HG03432 (cell line): Measurements from ENCODE around the gene KCNQ5.

ENCODE experiments used
- ATAC-seq: cut with Tn5 transposase; IDR thresholded peaks from one replicate; pipeline ENCODE4 v1.9.1; 2021; ENCODE audit warnings: mild to moderate bottlenecking, moderate library complexity; ENCODE audit not compliant: unreplicated experiment

Gene KCNQ5

DNA sequence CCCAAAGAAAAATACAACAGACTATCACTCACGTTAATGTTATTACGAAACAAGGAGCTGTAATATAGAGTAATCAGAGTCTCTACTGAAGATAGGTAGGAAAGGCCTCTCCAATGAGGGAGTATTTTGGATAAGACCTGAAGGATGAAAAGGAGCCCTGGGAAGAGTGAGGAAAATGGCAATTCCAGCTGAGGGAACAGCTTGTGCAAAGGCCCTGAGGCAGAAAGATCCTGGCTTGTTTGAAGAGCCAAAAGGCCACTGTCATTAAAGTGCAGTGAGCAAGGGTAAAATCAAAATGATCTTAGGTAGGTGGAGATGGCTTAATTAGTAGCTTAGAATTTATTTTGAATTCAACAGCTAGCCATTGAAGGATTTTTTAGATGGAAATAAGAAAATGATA lies 464.9 kb downstream of the KCNQ5 start:
- ATAC-seq: no peak

DNA sequence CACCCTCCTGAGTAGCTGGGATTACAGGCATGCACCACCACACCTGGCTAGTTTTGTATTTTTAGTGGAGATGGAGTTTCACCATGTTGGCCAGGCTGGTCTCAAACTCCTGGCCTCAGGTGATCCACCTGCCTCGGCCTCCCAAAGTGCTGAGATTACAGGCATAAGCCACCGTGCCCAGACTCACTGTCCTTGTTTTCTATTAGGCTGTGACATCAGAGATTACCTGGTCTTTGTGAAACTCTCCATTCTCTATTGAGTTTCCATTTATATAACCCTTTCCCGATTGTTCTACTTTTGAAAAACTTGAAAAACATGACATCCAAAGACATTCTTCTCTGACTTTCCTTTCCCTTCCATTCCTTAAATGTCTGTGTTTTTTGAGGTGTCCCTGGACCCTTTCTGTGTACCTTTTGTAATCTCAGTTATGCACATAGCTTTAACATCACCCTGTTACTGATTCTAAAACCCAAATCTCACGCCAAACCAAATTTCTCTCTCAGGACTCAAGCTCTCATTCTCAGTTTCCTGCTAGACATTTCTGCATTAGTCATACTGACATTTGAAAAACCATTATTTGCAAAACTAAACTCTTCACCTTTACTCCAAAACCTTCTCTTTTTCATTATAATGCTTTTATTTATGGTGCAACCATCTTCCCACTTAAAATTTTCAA lies 466.4 kb downstream of the KCNQ5 start:
- ATAC-seq: peak; percentile 84

DNA sequence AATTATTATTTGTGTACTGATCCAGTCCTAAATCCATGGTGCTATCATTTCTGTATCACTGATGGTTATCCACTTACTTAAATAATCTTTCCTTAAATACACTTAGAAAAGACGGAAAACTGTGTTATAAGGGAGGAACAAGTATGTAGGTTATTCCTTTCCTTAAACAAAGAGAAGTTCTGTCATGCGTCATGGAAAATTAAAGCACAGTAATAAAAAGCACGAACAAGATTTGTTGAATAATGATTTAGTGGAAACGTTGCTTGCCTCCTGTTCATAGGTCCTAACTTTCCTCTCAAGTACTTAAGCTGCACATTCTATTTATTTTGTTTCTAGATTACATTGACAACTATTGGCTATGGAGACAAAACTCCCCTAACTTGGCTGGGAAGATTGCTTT lies 483.1 kb downstream of the KCNQ5 start:
- no peak for ATAC-seq

DNA sequence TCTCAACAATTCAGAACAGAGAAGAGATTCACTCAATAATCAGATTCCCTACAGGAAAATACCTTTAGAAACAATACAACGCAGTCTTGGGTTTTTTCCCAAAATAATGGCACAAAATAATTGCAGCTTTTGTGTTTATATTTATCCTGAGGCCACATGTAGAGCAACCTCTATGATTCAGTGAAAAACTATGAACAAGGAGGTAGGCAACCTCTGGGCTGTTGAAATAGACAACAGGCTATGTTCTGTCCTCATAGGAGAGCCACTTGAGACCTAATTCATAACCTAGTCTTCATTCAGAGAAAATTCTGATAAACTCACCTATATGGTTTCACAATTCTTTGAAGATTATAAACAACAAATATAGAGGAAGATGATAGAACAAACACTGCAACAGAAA lies 485.2 kb downstream of the KCNQ5 start:
- ATAC-seq: no peak

- ATAC-seq: no peak
Measured at GRCh38 chr6:73108949-73109348, 487.1 kb downstream of the KCNQ5 start.

- ATAC-seq: no peak
Measured at GRCh38 chr6:73109659-73110058, 487.8 kb downstream of the KCNQ5 start.

- ATAC-seq: no peak
Measured at GRCh38 chr6:73116330-73116729, 494.5 kb downstream of the KCNQ5 start.

DNA sequence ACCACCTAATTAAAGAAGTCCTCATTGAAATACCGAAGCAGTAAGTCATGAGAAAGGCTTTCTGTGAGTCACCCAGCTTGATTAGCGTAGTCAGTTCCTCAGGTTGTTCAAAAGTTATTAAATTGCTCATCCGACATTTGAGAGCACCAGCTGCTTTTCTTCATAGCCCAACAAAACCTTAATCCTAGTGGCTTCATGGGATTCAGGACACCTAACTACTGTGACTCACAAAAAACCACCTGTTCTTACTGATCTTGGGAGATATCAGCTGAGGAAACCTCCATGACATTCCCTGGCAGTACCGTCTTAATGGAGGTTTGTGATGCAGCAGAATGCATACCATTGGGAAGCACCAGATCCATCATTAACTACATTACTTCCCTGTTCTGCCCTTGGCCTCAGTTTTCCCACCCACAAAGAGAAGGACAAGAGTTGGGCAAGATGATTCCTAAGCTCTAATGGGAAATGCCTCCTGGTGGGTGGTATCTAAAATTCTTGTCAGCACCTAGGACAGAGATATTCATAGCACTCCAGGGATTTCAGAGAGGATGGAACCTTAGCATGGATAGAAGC lies 499.6 kb downstream of the KCNQ5 start:
- no peak for ATAC-seq

GRCh38 chr6:73123632-73124329 lies 501.9 kb downstream of the KCNQ5 start:
- ATAC-seq: peak; percentile 96

- ATAC-seq: peak; percentile 98
Measured at GRCh38 chr6:73129653-73130443, 508.0 kb downstream of the KCNQ5 start.

- no peak for ATAC-seq
Measured at GRCh38 chr6:73131706-73132105, 509.8 kb downstream of the KCNQ5 start.

DNA sequence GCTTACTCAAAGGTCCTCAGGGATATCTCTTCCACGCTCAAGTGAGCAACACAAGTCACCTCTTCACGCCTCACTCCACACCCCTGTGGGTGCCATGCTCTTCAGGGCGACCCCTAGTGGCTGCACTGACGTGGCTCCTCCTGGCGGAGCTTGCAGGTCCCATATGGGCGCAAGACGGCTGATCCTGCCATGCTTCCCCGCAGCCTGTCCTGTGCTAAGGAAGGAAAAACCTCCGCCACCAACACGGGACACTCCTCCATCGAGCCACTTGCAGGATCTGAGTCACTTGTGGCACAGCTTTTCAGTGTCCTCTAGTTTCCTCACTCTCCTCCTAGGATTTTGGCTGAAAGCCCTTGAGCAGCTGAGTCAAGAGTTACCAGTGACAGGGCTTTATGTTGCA lies 512.7 kb downstream of the KCNQ5 start:
- ATAC-seq: no peak

DNA sequence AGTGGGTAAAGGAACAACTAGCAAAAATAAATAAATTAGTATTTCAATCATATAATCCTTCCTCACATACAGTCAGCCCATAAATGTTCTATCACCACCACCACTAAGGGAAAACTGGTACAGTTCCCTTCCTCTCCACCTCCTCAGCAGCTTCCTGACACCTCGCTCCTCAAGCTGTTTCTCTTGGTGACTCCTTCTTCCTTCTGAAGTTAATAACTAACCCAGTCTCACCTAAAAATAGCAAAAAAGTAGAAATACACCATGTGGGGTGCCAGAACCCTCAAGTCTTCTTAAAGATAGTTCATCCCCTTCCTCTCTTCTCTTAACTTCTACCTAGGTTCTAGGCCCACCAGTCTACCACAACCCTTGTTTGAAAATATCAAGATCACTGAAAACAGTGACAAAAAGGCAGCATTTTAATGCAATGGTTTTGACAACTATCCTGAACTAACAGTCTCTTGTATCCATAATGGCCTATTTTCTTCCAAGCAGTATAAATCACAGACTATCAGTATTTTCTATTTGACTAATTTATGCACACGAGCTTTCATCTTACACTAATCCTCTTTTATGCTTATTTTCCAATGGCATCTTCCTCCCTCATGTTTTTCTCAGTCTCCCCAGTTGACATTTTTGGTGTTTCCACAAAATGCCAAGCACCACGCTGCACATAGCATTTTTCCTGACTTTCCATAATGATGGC lies 518.0 kb downstream of the KCNQ5 start:
- peak; percentile 51 for ATAC-seq

- ATAC-seq: no peak
Measured at GRCh38 chr6:73143551-73143950, 521.7 kb downstream of the KCNQ5 start.

DNA sequence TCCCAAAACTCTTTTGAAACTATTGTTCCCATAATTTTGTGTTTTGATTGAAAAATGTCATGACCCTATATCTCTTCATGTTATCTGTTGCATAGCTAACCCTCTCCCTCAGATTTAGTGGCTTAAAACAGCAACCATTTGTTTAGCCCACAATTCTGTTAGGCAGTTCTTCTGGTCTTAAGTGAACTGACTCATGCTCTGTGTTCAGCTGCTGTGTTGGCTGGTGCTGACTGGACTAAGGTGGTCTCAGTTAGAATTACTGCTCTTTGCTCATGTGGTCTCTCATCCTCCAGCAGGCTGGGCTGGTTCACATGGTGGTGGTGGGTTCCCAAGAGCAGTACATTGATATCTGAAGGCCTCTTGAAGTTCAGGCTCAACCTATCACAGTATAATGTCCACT lies 522.7 kb downstream of the KCNQ5 start:
- no peak for ATAC-seq

- peak; percentile 82 for ATAC-seq
Measured at GRCh38 chr6:73145690-73146089, 523.8 kb downstream of the KCNQ5 start.

DNA sequence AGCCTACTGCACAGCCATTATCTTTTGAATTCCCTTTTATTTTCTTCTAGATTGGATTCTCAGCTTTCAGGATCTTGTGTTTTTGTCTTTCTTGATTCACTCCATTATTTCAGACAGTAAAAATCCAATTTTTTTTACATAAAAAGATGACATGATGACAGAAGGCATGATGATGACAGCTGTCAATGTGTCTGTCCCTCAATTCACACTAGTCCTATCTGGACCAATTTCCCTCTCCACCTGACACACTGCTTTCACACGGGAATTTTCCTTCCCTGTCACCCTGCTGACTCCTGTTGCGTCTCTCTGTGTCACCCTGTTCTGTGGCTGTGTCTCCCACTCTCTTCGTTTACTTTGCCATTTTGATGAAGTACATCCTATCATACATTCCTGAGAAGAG lies 529.9 kb downstream of the KCNQ5 start:
- no peak for ATAC-seq

GRCh38 chr6:73152556-73152955 lies 530.7 kb downstream of the KCNQ5 start:
- ATAC-seq: no peak

- no peak for ATAC-seq
Measured at GRCh38 chr6:73152966-73153757, 531.3 kb downstream of the KCNQ5 start.
